H9 (cell line): Measurements from ENCODE around the gene NRN1. TPM values are rescaled to one million over a fixed set of nuclear protein-coding genes. Genes with fewer than 3 reads are reported as not detected.
A peak's percentile ranks its signal among the peaks of the same experiment; 100 is the strongest.

Source experiments
- DNase-seq: peaks from one replicate; pipeline ENCODE4 v3.0.0-alpha.2; 2017
- H2AFZ ChIP-seq: one replicate; pipeline ENCODE4 v1.6.1; 2013; ENCODE audit warnings: mild to moderate bottlenecking, low read length, control low read depth, moderate library complexity
- H2AK5ac ChIP-seq: 2 replicates; pipeline ENCODE4 v1.6.1; 2013; ENCODE audit warnings: low read length, control low read depth, mixed read lengths; ENCODE audit not compliant: insufficient read length
- H2BK120ac ChIP-seq: one replicate; pipeline ENCODE4 v1.6.1; 2013; ENCODE audit warnings: low read depth, mild to moderate bottlenecking, low read length, control low read depth, inconsistent platforms; ENCODE audit not compliant: poor library complexity, severe bottlenecking
- H2BK12ac ChIP-seq: 2 replicates; pipeline ENCODE4 v1.6.1; 2013; ENCODE audit warnings: low read length, control low read depth, mixed read lengths, low read depth; ENCODE audit not compliant: insufficient read length
- H2BK15ac ChIP-seq: 2 replicates; pipeline ENCODE4 v1.6.1; 2013; ENCODE audit warnings: low read depth, low read length, control low read depth
- H2BK20ac ChIP-seq: one replicate; pipeline ENCODE4 v1.6.1; 2013; ENCODE audit warnings: low read depth, mild to moderate bottlenecking, low read length, control low read depth, inconsistent platforms; ENCODE audit not compliant: poor library complexity, severe bottlenecking
- H2BK5ac ChIP-seq: 2 replicates; pipeline ENCODE4 v1.6.1; 2013; ENCODE audit warnings: low read length, control low read depth, mixed read lengths; ENCODE audit not compliant: insufficient read length
- H3K14ac ChIP-seq: 2 replicates; pipeline ENCODE4 v1.6.1; 2013; ENCODE audit warnings: low read length, control low read depth; ENCODE audit not compliant: insufficient read depth
- H3K18ac ChIP-seq: 2 replicates; pipeline ENCODE4 v1.6.1; 2013; ENCODE audit warnings: low read depth, mild to moderate bottlenecking, mixed read lengths, low read length, control low read depth; ENCODE audit not compliant: insufficient read length
- H3K23ac ChIP-seq: 2 replicates; pipeline ENCODE4 v1.6.1; 2013; ENCODE audit warnings: low read length, control low read depth, mixed read lengths, low read depth; ENCODE audit not compliant: insufficient read length
- H3K23me2 ChIP-seq: 2 replicates; pipeline ENCODE4 v1.6.1; 2013; ENCODE audit warnings: low read depth, mild to moderate bottlenecking, mixed read lengths, low read length, control low read depth; ENCODE audit not compliant: insufficient read length, poor library complexity, severe bottlenecking
- H3K27ac ChIP-seq: 2 replicates; pipeline ENCODE4 v1.5.1; 2013; ENCODE audit warnings: low read length, control low read depth, mixed read lengths, low read depth; ENCODE audit not compliant: insufficient read length
- H3K27me3 ChIP-seq: 2 replicates; pipeline ENCODE4 v1.6.1; 2013; ENCODE audit warnings: low read length, control low read depth, inconsistent platforms; ENCODE audit not compliant: insufficient read depth
- H3K4ac ChIP-seq: 2 replicates; pipeline ENCODE4 v1.6.1; 2013; ENCODE audit warnings: low read depth, mild to moderate bottlenecking, control low read depth, inconsistent platforms, low read length, moderate library complexity
- H3K4me1 ChIP-seq: 2 replicates; pipeline ENCODE4 v1.6.1; 2013; ENCODE audit warnings: low read length, control low read depth, inconsistent platforms; ENCODE audit not compliant: insufficient read depth
- H3K4me2 ChIP-seq: 2 replicates; pipeline ENCODE4 v1.6.1; 2013; ENCODE audit warnings: low read length, control low read depth, mixed read lengths; ENCODE audit not compliant: insufficient read length, insufficient read depth
- H3K56ac ChIP-seq: 2 replicates; pipeline ENCODE4 v1.6.1; 2013; ENCODE audit warnings: low read depth, mild to moderate bottlenecking, mixed read lengths, low read length, control low read depth; ENCODE audit not compliant: insufficient read length
- H3K79me1 ChIP-seq: 2 replicates; pipeline ENCODE4 v1.6.1; 2013; ENCODE audit warnings: low read depth, mild to moderate bottlenecking, moderate library complexity, low read length, control low read depth, inconsistent platforms; ENCODE audit not compliant: insufficient read depth, poor library complexity, severe bottlenecking
- H3K79me2 ChIP-seq: 2 replicates; pipeline ENCODE4 v1.6.1; 2013; ENCODE audit warnings: low read length, control low read depth, inconsistent platforms; ENCODE audit not compliant: insufficient read depth
- H3K9ac ChIP-seq: 2 replicates; pipeline ENCODE4 v1.6.1; 2013; ENCODE audit warnings: low read length, control low read depth, mixed read lengths; ENCODE audit not compliant: insufficient read length; ENCODE audit errors: extremely low read depth
- H3K9me3 ChIP-seq: one replicate; pipeline ENCODE4 v1.6.1; 2013; ENCODE audit warnings: low read depth, low read length, inconsistent platforms; ENCODE audit not compliant: control insufficient read depth
- H3T11ph ChIP-seq: one replicate; pipeline ENCODE4 v1.6.1; 2013; ENCODE audit warnings: mild to moderate bottlenecking, low read length, control low read depth, inconsistent platforms
- H4K20me1 ChIP-seq: one replicate; pipeline ENCODE4 v1.6.1; 2013; ENCODE audit not compliant: control insufficient read depth, insufficient read length, insufficient read depth
- H4K5ac ChIP-seq: 2 replicates; pipeline ENCODE4 v1.6.1; 2013; ENCODE audit warnings: low read depth, mild to moderate bottlenecking, mixed read lengths, low read length, control low read depth; ENCODE audit not compliant: insufficient read length
- H4K8ac ChIP-seq: replicated peaks from 2 replicates; pipeline ENCODE4 v1.6.1; 2013; ENCODE audit warnings: low read length, control low read depth, mixed read lengths, low read depth; ENCODE audit not compliant: insufficient read length
- H4K91ac ChIP-seq: 2 replicates; pipeline ENCODE4 v1.6.1; 2013; ENCODE audit warnings: low read depth, mild to moderate bottlenecking, moderate library complexity, mixed read lengths, low read length, control low read depth; ENCODE audit not compliant: insufficient read length
- H3K27ac Mint-ChIP-seq, 3 experiments: 2 replicates in 2 of 3; 3 replicates in 1 of 3; pipeline ENCODE4 v1.8.0; 2020 to 2021; ENCODE audit warnings: mixed read lengths in 3 of 3, mild to moderate bottlenecking in 1 of 3, moderate library complexity in 1 of 3
- H3K27me3 Mint-ChIP-seq: 2 replicates; pipeline ENCODE4 v1.8.0; 2021; ENCODE audit warnings: low read depth, mild to moderate bottlenecking, moderate library complexity, mixed read lengths
- H3K36me3 Mint-ChIP-seq, 3 experiments: 2 replicates in 2 of 3; 3 replicates in 1 of 3; pipeline ENCODE4 v1.8.0; 2020 to 2021; ENCODE audit warnings: low read depth in 3 of 3, mixed read lengths in 3 of 3; ENCODE audit not compliant: insufficient read depth in 1 of 3
- H3K4me1 Mint-ChIP-seq, 2 experiments: 2 replicates each; pipeline ENCODE4 v1.8.0; 2020; ENCODE audit warnings: mixed read lengths in 2 of 2
- H3K4me3 Mint-ChIP-seq, 2 experiments: 2 replicates in 1 of 2; 3 replicates in 1 of 2; pipeline ENCODE4 v1.8.0; 2020 to 2021; ENCODE audit warnings: mild to moderate bottlenecking in 2 of 2, mixed read lengths in 2 of 2, moderate library complexity in 1 of 2
- H3K9me3 Mint-ChIP-seq, 2 experiments: 2 replicates in 1 of 2; 3 replicates in 1 of 2; pipeline ENCODE4 v1.8.0; 2020; ENCODE audit warnings: mild to moderate bottlenecking in 2 of 2, mixed read lengths in 2 of 2, moderate library complexity in 1 of 2
- WGBS: extraction: QIAGEN DNeasy Blood & Tissue Kit; methylation state at CpG from one replicate; pipeline ENCODE4 v1.1.7; 2013; ENCODE audit warnings: missing lambda C conversion rate, low lambda C conversion rate, mixed read lengths; ENCODE audit not compliant: insufficient read length; ENCODE audit errors: extremely low coverage; 5-methylcytosine and 5-hydroxymethylcytosine counted together
- total RNA-seq: library from RNA; stranded (reverse); gene quantifications from 2 replicates; pipeline ENCODE4 v1.2.1, GENCODE V29; 2021
- TF ChIP-seq, protein P1 (sequence below): fragments of 200-600 bp; sonication (generic); conservative IDR thresholded peaks from 3 replicates; pipeline ENCODE4 v1.8.0; 2021; ENCODE audit warnings: antibody characterized with exemption, mild to moderate bottlenecking

NRN1 gene
- total RNA-seq, 1 experiment from 2014 or later = not detected

DNA sequence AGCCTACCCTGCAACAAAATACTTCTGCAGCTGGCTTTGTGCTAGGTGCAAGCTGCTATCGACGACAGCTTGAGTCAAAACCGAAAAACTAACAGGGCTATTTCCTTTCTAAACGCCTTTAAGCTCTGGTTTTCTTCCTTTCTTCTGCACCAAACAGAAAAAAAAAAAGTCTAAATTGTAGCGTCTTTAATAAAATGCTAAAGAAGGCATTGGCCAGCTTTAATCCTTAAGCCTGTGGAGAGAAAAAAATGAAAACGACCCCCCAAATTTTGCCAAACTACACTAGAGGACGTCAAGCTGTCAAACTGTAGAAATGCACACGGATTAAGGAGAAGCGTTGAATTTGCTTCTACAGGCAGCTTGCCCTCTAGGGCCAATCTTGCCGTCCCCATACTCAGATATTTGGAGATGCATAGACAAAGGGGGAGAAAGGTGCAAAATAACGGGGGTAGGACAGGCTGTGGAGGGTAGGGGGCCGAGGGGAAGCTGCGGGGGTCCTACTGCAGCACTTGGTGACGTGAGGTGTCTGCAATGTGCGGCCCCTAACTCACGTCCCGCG is 1.4 kb upstream of the NRN1 start:
- H3K27me3 ChIP-seq = peaks cover 40% of the 10 kb centered on the region; the same call in 1 of the 2 replicates
- H2BK15ac ChIP-seq = no peak overlapping the region
- no peak overlapping the region for H4K5ac ChIP-seq
- no peak overlapping the region for H3K9ac ChIP-seq
- no peak overlapping the region for H2AK5ac ChIP-seq
- H2BK20ac ChIP-seq = no peak overlapping the region
- peaks cover 26% of the 10 kb centered on the region for H3K23me2 ChIP-seq
- Mint-ChIP-seq H3K27me3 (peaks cover 93% of the 10 kb centered on the region), H3K27ac (no peak overlapping the region), H3K4me1 (peaks cover 39 to 46% of the 10 kb centered on the region in 2 experiments), H3K36me3 (no peaks in the 10 kb centered on the region; a peak in 1 of 7 replicates), H3K9me3 (peaks cover 0 to 8% of the 10 kb centered on the region in 2 experiments; a peak in 1 of 5 replicates), H3K4me3 (peak overlapping the region; percentile 64 to 87)
- H3K4ac ChIP-seq = no peak overlapping the region
- no peak overlapping the region for H3K14ac ChIP-seq
- no peaks in the 10 kb centered on the region for H3K9me3 ChIP-seq
- TF ChIP-seq, protein P1, sequence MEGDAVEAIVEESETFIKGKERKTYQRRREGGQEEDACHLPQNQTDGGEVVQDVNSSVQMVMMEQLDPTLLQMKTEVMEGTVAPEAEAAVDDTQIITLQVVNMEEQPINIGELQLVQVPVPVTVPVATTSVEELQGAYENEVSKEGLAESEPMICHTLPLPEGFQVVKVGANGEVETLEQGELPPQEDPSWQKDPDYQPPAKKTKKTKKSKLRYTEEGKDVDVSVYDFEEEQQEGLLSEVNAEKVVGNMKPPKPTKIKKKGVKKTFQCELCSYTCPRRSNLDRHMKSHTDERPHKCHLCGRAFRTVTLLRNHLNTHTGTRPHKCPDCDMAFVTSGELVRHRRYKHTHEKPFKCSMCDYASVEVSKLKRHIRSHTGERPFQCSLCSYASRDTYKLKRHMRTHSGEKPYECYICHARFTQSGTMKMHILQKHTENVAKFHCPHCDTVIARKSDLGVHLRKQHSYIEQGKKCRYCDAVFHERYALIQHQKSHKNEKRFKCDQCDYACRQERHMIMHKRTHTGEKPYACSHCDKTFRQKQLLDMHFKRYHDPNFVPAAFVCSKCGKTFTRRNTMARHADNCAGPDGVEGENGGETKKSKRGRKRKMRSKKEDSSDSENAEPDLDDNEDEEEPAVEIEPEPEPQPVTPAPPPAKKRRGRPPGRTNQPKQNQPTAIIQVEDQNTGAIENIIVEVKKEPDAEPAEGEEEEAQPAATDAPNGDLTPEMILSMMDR = no peak
- H3T11ph ChIP-seq = no peak overlapping the region
- no peak overlapping the region for H2BK12ac ChIP-seq
- no peak for DNase-seq
- no peak overlapping the region for H2AFZ ChIP-seq
- H4K8ac ChIP-seq = no peak overlapping the region
- H4K91ac ChIP-seq = no peak overlapping the region
- no peaks in the 10 kb centered on the region for H3K79me2 ChIP-seq
- H2BK120ac ChIP-seq = no peak overlapping the region
- peak overlapping the region; percentile 55 for H3K4me2 ChIP-seq
- no peak overlapping the region for H2BK5ac ChIP-seq
- H3K23ac ChIP-seq = no peak overlapping the region
- no peak overlapping the region for H3K56ac ChIP-seq
- no CpG with 5 or more reads among the region's 18 CpGs for WGBS
- no peaks in the 10 kb centered on the region for H3K79me1 ChIP-seq
- H3K18ac ChIP-seq = no peak overlapping the region
- H3K27ac ChIP-seq = no peak overlapping the region
- H4K20me1 ChIP-seq = no peaks in the 10 kb centered on the region
- peaks cover 3% of the 10 kb centered on the region; the same call in 1 of the 2 replicates for H3K4me1 ChIP-seq
